GM12874 (cell line): ENCODE results near the gene MYO15A.

Source experiments
- TF ChIP-seq, protein P1 (sequence below): IDR thresholded peaks from 2 replicates; pipeline ENCODE4 v1.5.1; 2011; ENCODE audit warnings: low read depth, mild to moderate bottlenecking, control low read depth, low read length, moderate library complexity; ENCODE audit not compliant: insufficient read depth

The MYO15A gene, protein sequence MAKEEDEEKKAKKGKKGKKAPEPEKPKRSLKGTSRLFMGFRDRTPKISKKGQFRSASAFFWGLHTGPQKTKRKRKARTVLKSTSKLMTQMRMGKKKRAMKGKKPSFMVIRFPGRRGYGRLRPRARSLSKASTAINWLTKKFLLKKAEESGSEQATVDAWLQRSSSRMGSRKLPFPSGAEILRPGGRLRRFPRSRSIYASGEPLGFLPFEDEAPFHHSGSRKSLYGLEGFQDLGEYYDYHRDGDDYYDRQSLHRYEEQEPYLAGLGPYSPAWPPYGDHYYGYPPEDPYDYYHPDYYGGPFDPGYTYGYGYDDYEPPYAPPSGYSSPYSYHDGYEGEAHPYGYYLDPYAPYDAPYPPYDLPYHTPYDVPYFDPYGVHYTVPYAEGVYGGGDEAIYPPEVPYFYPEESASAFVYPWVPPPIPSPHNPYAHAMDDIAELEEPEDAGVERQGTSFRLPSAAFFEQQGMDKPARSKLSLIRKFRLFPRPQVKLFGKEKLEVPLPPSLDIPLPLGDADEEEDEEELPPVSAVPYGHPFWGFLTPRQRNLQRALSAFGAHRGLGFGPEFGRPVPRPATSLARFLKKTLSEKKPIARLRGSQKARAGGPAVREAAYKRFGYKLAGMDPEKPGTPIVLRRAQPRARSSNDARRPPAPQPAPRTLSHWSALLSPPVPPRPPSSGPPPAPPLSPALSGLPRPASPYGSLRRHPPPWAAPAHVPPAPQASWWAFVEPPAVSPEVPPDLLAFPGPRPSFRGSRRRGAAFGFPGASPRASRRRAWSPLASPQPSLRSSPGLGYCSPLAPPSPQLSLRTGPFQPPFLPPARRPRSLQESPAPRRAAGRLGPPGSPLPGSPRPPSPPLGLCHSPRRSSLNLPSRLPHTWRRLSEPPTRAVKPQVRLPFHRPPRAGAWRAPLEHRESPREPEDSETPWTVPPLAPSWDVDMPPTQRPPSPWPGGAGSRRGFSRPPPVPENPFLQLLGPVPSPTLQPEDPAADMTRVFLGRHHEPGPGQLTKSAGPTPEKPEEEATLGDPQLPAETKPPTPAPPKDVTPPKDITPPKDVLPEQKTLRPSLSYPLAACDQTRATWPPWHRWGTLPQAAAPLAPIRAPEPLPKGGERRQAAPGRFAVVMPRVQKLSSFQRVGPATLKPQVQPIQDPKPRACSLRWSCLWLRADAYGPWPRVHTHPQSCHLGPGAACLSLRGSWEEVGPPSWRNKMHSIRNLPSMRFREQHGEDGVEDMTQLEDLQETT (N-terminal part only)

DNA sequence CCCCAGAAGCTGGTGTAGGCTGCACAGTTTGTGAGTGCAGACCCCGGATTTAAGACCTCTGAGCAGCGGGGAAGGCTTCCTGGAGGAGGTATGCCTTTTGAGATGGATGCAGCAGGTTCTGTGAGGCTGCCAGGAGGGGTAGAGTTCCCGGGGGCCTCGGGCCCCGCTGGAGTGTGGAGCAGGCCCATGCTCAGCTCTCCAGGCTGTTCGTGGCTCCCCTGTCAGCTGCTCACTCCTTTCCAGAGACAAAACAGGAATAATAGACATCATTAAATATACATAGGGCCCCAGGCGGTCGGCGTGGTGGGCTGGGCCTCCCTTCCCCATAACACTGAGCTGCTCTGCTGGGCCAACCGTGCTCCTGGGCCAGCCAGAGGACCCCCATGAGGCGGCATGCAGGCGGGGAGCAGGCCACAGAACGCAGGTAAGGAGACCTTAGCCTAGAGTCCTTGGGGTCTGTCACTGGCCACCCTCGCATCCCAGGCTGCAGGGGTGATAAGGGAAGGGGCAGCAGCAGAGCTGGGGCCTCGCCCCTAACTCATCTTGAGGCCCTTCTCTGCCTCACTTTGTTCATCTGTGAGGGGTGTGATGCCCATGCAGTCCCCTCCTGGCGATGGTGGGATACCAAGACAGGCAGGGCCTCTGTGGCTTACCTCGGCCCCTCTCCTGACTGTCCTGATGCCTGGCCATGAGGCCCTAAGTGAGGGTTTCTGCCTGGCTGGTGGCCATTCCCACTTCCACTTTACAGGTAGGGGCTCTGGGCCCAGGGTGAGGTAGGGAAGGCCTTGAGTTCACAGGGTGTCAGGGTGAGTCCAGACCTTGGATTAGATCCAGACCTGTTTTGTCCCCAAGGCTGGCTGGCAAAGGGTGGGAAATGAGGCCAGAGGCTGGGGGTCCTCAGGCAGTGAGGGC, at the start of gene MYO15A:
MYO15A (plus strand) TSS at position 356 of the 912 bp plus-strand sequence. CDS start 10,045 bp downstream, outside the sequence.
- TF ChIP-seq, protein P1, sequence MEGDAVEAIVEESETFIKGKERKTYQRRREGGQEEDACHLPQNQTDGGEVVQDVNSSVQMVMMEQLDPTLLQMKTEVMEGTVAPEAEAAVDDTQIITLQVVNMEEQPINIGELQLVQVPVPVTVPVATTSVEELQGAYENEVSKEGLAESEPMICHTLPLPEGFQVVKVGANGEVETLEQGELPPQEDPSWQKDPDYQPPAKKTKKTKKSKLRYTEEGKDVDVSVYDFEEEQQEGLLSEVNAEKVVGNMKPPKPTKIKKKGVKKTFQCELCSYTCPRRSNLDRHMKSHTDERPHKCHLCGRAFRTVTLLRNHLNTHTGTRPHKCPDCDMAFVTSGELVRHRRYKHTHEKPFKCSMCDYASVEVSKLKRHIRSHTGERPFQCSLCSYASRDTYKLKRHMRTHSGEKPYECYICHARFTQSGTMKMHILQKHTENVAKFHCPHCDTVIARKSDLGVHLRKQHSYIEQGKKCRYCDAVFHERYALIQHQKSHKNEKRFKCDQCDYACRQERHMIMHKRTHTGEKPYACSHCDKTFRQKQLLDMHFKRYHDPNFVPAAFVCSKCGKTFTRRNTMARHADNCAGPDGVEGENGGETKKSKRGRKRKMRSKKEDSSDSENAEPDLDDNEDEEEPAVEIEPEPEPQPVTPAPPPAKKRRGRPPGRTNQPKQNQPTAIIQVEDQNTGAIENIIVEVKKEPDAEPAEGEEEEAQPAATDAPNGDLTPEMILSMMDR, result no peak

DNA sequence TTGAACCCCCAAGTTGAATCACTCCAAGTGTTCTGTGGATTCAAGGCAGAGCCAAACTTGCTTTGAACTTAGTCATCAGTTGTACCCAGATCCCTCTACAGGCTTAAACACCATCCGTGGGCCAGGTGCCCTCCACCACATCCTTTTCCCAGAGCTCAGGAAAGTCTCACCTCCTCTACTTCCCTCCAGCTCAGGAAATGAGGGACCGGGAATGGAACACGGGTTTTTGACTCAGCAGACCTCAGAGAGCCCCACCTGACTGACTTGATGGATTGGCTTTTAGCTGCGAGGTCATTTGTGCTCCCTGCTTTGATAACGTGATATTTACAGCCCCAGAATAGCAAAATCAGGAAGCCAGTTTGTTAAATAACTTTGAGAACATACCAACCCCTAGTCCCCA, 49.3 kb upstream of the MYO15A start:
- TF ChIP-seq, protein P1, result no peak

DNA sequence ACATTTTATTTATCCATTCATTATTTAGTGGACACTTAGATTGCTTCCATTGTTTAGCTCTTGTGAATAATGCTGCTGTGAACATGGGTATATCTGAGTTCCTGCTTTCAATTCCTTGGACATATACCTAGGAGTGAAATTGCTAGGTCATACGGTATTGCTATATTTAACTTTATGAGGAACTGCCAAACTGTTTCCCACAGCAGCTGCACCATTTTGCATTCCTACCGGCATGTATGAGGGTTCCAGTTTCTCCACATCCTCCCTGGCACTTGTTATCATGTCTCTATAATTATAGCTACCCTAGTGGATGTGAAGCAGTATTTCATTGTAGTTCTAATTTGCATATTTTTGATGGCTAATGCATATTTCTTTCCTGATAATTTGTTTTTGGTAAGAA, 44.5 kb upstream of the MYO15A start:
- TF ChIP-seq, protein P1, result no peak

DNA sequence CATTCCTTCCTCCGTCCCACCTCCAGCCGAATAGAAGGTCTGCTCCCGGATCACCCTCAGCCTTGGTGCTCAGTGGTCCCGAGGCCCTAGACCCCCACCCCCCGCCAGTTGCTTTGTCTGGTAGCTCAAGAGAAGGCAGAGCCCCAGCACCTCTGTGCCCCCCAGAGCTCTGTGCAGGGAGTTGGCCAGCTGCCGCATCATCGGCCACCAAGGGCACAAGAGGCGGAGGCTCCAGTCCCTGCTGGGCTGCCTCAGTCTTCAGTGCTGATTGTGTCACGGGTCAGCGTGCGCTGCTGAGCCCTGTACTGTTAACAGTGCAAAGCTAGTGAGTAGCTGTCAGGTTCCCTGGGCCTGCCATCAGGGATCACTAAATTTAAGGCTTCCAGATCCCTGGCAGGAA, 43.0 kb upstream of the MYO15A start:
- TF ChIP-seq, protein P1, result no peak

DNA sequence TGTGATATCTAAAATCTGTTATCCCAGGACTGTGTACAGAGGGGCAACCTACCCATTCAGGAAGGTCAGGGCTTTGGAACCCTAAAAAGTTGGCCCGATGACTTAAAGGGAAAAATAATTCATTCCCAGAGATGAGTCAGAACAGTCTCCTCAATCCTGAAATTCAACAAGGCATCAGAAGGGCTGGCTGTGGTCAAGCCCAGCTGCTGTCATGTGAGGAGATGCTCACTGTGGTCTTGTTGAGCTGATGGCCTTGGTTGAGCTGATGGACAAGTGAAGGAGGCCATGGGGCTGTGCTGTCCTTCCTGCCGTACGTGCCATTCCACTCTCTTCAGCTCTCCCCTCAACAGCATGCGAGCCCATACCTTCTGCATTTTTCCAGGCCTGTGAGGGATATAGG, 41.7 kb upstream of the MYO15A start:
- TF ChIP-seq, protein P1, result no peak

DNA sequence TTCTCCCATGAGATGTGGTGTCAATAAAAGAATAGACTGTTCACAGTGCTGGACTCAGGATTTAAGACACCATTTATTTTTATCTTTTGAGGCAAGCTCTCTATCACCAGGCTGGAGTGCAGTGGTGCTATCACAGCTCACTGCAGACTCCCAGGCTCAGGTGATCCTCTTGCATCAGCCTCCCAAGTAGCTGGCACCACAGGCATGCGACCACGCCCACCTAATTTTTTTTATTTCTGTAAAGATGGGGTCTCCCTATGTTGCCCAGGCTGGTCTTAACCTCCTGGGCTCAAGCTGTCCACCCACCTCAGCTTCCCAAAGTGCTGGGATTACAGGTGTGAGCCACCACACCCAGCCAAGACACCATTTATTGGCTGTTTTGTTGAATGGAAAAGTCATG, 39.5 kb upstream of the MYO15A start:
- TF ChIP-seq, protein P1, result no peak
